Activated CD8-positive, alpha-beta memory T cell treated with anti-CD3 and anti-CD28 coated beads for 36 hours (primary cell): ENCODE data around the gene TESK2. TPM values are rescaled to one million over a fixed set of nuclear protein-coding genes. Genes with fewer than 3 reads are reported as not detected.
"Not testable (repeated sequence)": the region's sequence is repeated elsewhere in the genome, so short reads cannot be mapped to it uniquely, and the experiment has no call there.

Experiments used
- CTCF ChIA-PET: fragments of 350-600 bp; sonication (Branson Sonifier 250); formaldehyde crosslinking; loops from one replicate; lab custom pipeline; 2021; ENCODE audit warnings: antibody characterized with exemption; lab: Charles Lee
- POLR2A ChIA-PET: fragments of 350-600 bp; sonication (Branson Sonifier 250); formaldehyde crosslinking; loops from one replicate; lab custom pipeline; 2021; ENCODE audit warnings: antibody characterized with exemption; lab: Charles Lee
- total RNA-seq, 2 experiments: library from RNA; stranded (reverse); gene quantifications; one replicate each; pipeline ENCODE4 v1.2.3, GENCODE V29; 2021

TESK2 gene
- 1 to 10 TPM; 2.5 to 2.9 TPM for total RNA-seq

GRCh38 chr1:45490626-45491486 lies at the start of gene TESK2:
Gene TESK2 (minus strand): TSS chr1:45491163. CDS start chr1:45457785, 33,378 bp downstream.
- POLR2A ChIA-PET: interaction anchor here (0.6 to 1.7 kb wide), 5 partner anchors 9 to 150 kb away, joined by 4 to 5 read pairs (median 5); partner anchors contain the start of genes CCDC163, MMACHC, NASP and PRDX1

GRCh38 chr1:45536886-45537285 lies 45.9 kb upstream of the TESK2 start:
- CTCF ChIA-PET: no interaction called here
- POLR2A ChIA-PET: interaction anchor here (0.9 kb wide), 1 partner anchor 15 kb away, joined by 3 read pairs; the partner anchor contains the start of gene PRDX1

More at GRCh38 chr1:45490626-45491486, at the start of gene TESK2:
- CTCF ChIA-PET: interaction anchor here (0.6 to 4.8 kb wide), 10 partner anchors 31 to 187 kb away, joined by 3 to 41 read pairs (median 3); partner anchors contain the start of genes MUTYH, PRDX1 and TOE1

- CTCF ChIA-PET: interaction anchor here (0.5 kb wide), 1 partner anchor 9 kb away, joined by 3 read pairs; no protein-coding TSS in a partner anchor
- POLR2A ChIA-PET: interaction anchor here (0.9 kb wide), 1 partner anchor 15 kb away, joined by 3 read pairs; the partner anchor contains the start of gene PRDX1
Observed at GRCh38 chr1:45535988-45536766, 45.2 kb upstream of the TESK2 start.

- ChIA-PET CTCF (interaction anchor here (0.6 kb wide), 1 partner anchor 18 kb away, joined by 3 read pairs; no protein-coding TSS in a partner anchor), POLR2A (interaction anchor here (0.6 kb wide), 1 partner anchor 18 kb away, joined by 9 read pairs; no protein-coding TSS in a partner anchor)
Observed at GRCh38 chr1:45531873-45532272, 40.9 kb upstream of the TESK2 start.

- POLR2A ChIA-PET: interaction anchor here (0.6 to 1.1 kb wide), 3 partner anchors 9 to 152 kb away, joined by 3 to 7 read pairs (median 5); partner anchors contain the start of gene PRDX1
- CTCF ChIA-PET: interaction anchor here (0.5 to 1.0 kb wide), 3 partner anchors 16 to 125 kb away, joined by 3 to 4 read pairs (median 3); no protein-coding TSS in a partner anchor
Observed at GRCh38 chr1:45530632-45531135, 39.7 kb upstream of the TESK2 start.

GRCh38 chr1:45526135-45526644 lies 35.2 kb upstream of the TESK2 start:
- ChIA-PET CTCF (interaction anchor here (0.6 kb wide), 1 partner anchor 88 kb away, joined by 4 read pairs; no protein-coding TSS in a partner anchor), POLR2A (no interaction called here)

GRCh38 chr1:45523975-45524374 lies 33.0 kb upstream of the TESK2 start:
- POLR2A ChIA-PET: not testable (repeated sequence)

GRCh38 chr1:45523516-45523915 lies 32.6 kb upstream of the TESK2 start:
- POLR2A ChIA-PET: not testable (repeated sequence)

More at GRCh38 chr1:45523975-45524374, 33.0 kb upstream of the TESK2 start:
- CTCF ChIA-PET: not testable (repeated sequence)

GRCh38 chr1:45522324-45523104 lies 31.6 kb upstream of the TESK2 start:
- POLR2A ChIA-PET: interaction anchor here (0.6 to 2.7 kb wide), 17 partner anchors 8 to 540 kb away, joined by 3 to 33 read pairs (median 6); partner anchors contain the start of genes AKR1A1, CCDC163, GPBP1L1 and HPDL
- CTCF ChIA-PET: interaction anchor here (1.0 to 3.1 kb wide), 7 partner anchors 9 to 56 kb away, joined by 3 to 14 read pairs (median 6); partner anchors contain the start of genes CCDC163, MMACHC and TESK2

More at GRCh38 chr1:45523516-45523915, 32.6 kb upstream of the TESK2 start:
- CTCF ChIA-PET: interaction anchor here (3.1 kb wide), 1 partner anchor 20 kb away, joined by 14 read pairs; no protein-coding TSS in a partner anchor

- CTCF ChIA-PET: interaction anchor here (0.8 to 3.1 kb wide), 10 partner anchors 9 to 60 kb away, joined by 3 to 14 read pairs (median 6); partner anchors contain the start of genes CCDC163, MMACHC and TESK2
- POLR2A ChIA-PET: interaction anchor here (0.6 to 2.7 kb wide), 22 partner anchors 9 to 539 kb away, joined by 3 to 33 read pairs (median 6); partner anchors contain the start of genes AKR1A1, CCDC163, GPBP1L1 and HPDL
Observed at GRCh38 chr1:45521413-45522323, 30.7 kb upstream of the TESK2 start, which contains the start of gene PRDX1. Gene PRDX1 (minus strand): TSS chr1:45521884. CDS start chr1:45519043, 2,841 bp downstream.

- POLR2A ChIA-PET: interaction anchor here (1.0 to 2.7 kb wide), 2 partner anchors 31 to 167 kb away, joined by 5 to 33 read pairs; partner anchors contain the start of gene AKR1A1
Observed at GRCh38 chr1:45519774-45520173, 28.8 kb upstream of the TESK2 start.

GRCh38 chr1:45518910-45519309 lies 27.9 kb upstream of the TESK2 start:
- ChIA-PET CTCF (no interaction called here), POLR2A (interaction anchor here (0.8 to 0.9 kb wide), 2 partner anchors 64 to 91 kb away, joined by 3 to 6 read pairs; no protein-coding TSS in a partner anchor)

More at GRCh38 chr1:45519774-45520173, 28.8 kb upstream of the TESK2 start:
- CTCF ChIA-PET: not testable (repeated sequence)

- CTCF ChIA-PET: not testable (repeated sequence)
- POLR2A ChIA-PET: interaction anchor here (0.8 to 0.9 kb wide), 2 partner anchors 64 to 91 kb away, joined by 3 to 6 read pairs; no protein-coding TSS in a partner anchor
Observed at GRCh38 chr1:45518366-45518765, 27.4 kb upstream of the TESK2 start.

- POLR2A ChIA-PET: no interaction called here
- CTCF ChIA-PET: interaction anchor here (0.8 to 1.6 kb wide), 2 partner anchors 34 to 54 kb away, joined by 3 read pairs; partner anchors contain the start of gene AKR1A1
Observed at GRCh38 chr1:45516465-45516864, 25.5 kb upstream of the TESK2 start.

GRCh38 chr1:45516036-45516435 lies 25.1 kb upstream of the TESK2 start:
- CTCF ChIA-PET: interaction anchor here (0.8 kb wide), 2 partner anchors 35 to 54 kb away, joined by 3 to 4 read pairs; partner anchors contain the start of gene AKR1A1
- POLR2A ChIA-PET: no interaction called here
